22Rv1 (cell line): ENCODE measurements around the gene CYP3A7.
"Not testable (repeated sequence)": the region's sequence is repeated elsewhere in the genome, so short reads cannot be mapped to it uniquely, and the experiment has no call there.

Experiments
- H3K27ac ChIP-seq: fragments of 450-650 bp; 2 replicates; pipeline ENCODE4 v1.5.1; 2017
- CTCF ChIP-seq: fragments of 450-650 bp; IDR thresholded peaks from 2 replicates; pipeline ENCODE4 v1.5.1; 2017; ENCODE audit warnings: mild to moderate bottlenecking
- ZFX ChIP-seq: fragments of 450-650 bp; IDR thresholded peaks from 2 replicates; pipeline ENCODE4 v1.6.1; 2017; ENCODE audit warnings: antibody characterized with exemption, borderline replicate concordance

The CYP3A7 gene

DNA sequence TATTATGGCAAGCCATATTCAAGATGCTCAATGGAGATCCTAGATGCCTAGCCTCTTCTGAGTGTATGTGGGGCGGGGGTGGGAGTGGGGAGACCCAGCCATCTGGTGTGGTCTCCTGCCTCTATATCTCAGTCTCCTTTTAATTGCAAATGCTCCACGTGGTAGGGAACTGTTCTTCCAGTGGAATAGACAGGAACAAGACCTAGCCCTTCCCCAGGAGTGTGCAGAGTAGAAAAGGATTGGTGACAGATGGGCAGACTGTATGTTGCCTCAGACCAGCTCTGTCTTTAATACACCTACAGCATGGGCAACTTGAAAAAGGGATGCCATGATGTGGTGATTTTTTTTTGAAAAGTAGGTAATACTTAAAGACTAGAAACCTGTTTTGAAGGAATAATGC is 67.8 kb downstream of the CYP3A7 start:
- H3K27ac ChIP-seq, result no peak overlapping the region
- TF ChIP-seq CTCF (no peak), ZFX (no peak)

GRCh38 chr7:99666013-99666395 is 69.0 kb downstream of the CYP3A7 start:
- TF ChIP-seq CTCF (no peak), ZFX (no peak)
- H3K27ac ChIP-seq, result no peak overlapping the region

DNA sequence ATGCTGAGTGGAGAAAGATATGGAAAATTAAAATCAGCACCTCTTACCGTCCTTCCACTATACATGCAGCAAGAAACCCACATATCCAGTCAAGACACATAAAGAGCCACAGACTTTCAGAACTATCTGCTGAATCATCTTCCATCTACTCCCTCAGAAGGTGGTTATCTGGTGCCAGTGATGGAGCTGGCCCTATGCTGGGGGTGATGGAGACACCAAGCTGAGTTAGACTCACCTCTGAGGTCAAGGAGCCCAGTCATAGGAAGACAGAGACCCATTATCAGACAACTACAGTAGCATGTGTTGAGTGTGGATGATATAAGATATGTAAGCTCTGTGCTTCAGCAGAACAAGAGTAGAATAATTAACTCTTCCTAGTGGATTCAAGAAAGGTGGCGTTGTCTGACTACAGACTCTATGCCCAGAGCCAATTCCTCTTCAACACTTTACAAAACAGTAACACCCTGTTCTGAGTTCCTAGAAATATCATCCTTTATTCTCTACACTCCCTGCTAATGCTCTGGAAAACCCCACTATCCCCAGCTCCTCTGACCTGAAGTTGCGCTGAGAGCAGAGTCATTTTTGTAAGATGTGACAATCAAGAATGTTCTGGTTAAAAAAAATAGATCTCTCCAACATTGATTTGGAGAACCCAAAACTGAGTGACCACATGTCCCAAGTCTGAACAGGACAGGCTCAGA is 69.5 kb downstream of the CYP3A7 start:
- TF ChIP-seq CTCF (no peak), ZFX (no peak)
- H3K27ac ChIP-seq, result no peak overlapping the region

DNA sequence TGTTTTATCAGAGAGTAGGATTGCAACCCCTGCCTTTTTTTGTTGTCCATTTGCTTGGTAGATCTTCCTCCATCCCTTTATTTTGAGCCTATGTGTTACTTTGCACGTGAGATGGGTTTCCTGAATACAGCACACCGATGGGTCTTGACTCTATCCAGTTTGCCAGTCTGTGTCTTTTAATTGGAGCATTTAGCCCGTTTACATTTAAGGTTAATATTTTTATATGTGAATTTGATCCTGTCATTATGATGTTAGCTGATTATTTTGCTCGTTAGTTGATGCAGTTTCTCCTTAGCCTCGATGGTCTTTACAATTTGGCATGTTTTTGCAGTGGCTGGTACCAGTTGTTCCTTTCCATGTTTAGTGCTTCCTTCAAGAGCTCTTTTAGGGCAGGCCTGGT is 77.1 kb downstream of the CYP3A7 start:
- H3K27ac ChIP-seq, result not testable (repeated sequence)
